Trophoblast cell (in vitro differentiated cells and primary cell): ENCODE results near the gene DDX19B.
"Not testable (repeated sequence)": the region's sequence is repeated elsewhere in the genome, so short reads cannot be mapped to it uniquely, and the experiment has no call there.

Source experiments
- DNase-seq, 2 donors: peaks; one replicate each; pipeline ENCODE4 v3.0.0-alpha.2; 2016
- H2AFZ ChIP-seq: 2 replicates; pipeline ENCODE4 v1.6.1; 2013; ENCODE audit warnings: low read length, moderate library complexity, mild to moderate bottlenecking; ENCODE audit not compliant: insufficient read depth, poor library complexity
- H2AK5ac ChIP-seq: 2 replicates; pipeline ENCODE4 v1.6.1; 2013; ENCODE audit warnings: mild to moderate bottlenecking, low read length
- H2BK120ac ChIP-seq: 2 replicates; pipeline ENCODE4 v1.6.1; 2013; ENCODE audit warnings: low read length, mild to moderate bottlenecking, moderate library complexity; ENCODE audit not compliant: insufficient read depth, poor library complexity
- H2BK12ac ChIP-seq: 2 replicates; pipeline ENCODE4 v1.6.1; 2013; ENCODE audit warnings: mild to moderate bottlenecking, low read length, moderate library complexity
- H2BK5ac ChIP-seq: 2 replicates; pipeline ENCODE4 v1.6.1; 2013; ENCODE audit warnings: low read length, low read depth, moderate library complexity, mild to moderate bottlenecking; ENCODE audit not compliant: poor library complexity
- H3K14ac ChIP-seq: 2 replicates; pipeline ENCODE4 v1.6.1; 2013; ENCODE audit warnings: mild to moderate bottlenecking, low read length
- H3K18ac ChIP-seq: 2 replicates; pipeline ENCODE4 v1.6.1; 2013; ENCODE audit warnings: mild to moderate bottlenecking, low read length
- H3K23ac ChIP-seq: 2 replicates; pipeline ENCODE4 v1.6.1; 2013; ENCODE audit warnings: low read length
- H3K27ac ChIP-seq: 2 replicates; pipeline ENCODE4 v1.5.1; 2013; ENCODE audit warnings: low read depth, mild to moderate bottlenecking, inconsistent platforms, low read length, moderate library complexity
- H3K27me3 ChIP-seq: 2 replicates; pipeline ENCODE4 v1.6.1; 2013; ENCODE audit warnings: inconsistent platforms, mild to moderate bottlenecking, low read length, moderate library complexity; ENCODE audit not compliant: insufficient read depth
- H3K36me3 ChIP-seq, 2 experiments: 1 replicate in 1 of 2; 2 replicates in 1 of 2; pipeline ENCODE4 v1.6.1; 2013; ENCODE audit warnings: low read length in 2 of 2, mild to moderate bottlenecking in 2 of 2, moderate library complexity in 1 of 2; ENCODE audit not compliant: insufficient read depth in 2 of 2, control insufficient read depth in 1 of 2
- H3K4ac ChIP-seq: 2 replicates; pipeline ENCODE4 v1.6.1; 2013; ENCODE audit warnings: low read depth, mild to moderate bottlenecking, low read length, moderate library complexity
- H3K4me1 ChIP-seq, 2 experiments: 1 replicate in 1 of 2; 2 replicates in 1 of 2; pipeline ENCODE4 v1.6.1; 2013; ENCODE audit warnings: low read length in 2 of 2, mild to moderate bottlenecking in 2 of 2, moderate library complexity in 1 of 2; ENCODE audit not compliant: insufficient read depth in 2 of 2, control insufficient read depth in 1 of 2
- H3K4me2 ChIP-seq: 2 replicates; pipeline ENCODE4 v1.6.1; 2013; ENCODE audit warnings: inconsistent platforms, mild to moderate bottlenecking, low read length, moderate library complexity
- H3K4me3 ChIP-seq: 2 replicates; pipeline ENCODE4 v1.5.1; 2013; ENCODE audit warnings: mild to moderate bottlenecking, low read depth, low read length, inconsistent platforms
- H3K79me1 ChIP-seq: one replicate; pipeline ENCODE4 v1.6.1; 2013; ENCODE audit warnings: low read length
- H3K79me2 ChIP-seq: 2 replicates; pipeline ENCODE4 v1.6.1; 2013; ENCODE audit warnings: low read length, mild to moderate bottlenecking; ENCODE audit not compliant: control insufficient read depth, insufficient read depth, poor library complexity
- H3K9ac ChIP-seq: 2 replicates; pipeline ENCODE4 v1.6.1; 2013; ENCODE audit warnings: mild to moderate bottlenecking, low read length
- H3K9me3 ChIP-seq: 2 replicates; pipeline ENCODE4 v1.6.1; 2013; ENCODE audit warnings: low read depth, mild to moderate bottlenecking, control low read depth, inconsistent platforms, low read length; ENCODE audit not compliant: insufficient read depth
- H4K12ac ChIP-seq: 2 replicates; pipeline ENCODE4 v1.6.1; 2013; ENCODE audit warnings: low read depth, mild to moderate bottlenecking, low read length, moderate library complexity
- H4K8ac ChIP-seq: 2 replicates; pipeline ENCODE4 v1.6.1; 2013; ENCODE audit warnings: low read depth, mild to moderate bottlenecking, low read length, moderate library complexity
- H4K91ac ChIP-seq: one replicate; pipeline ENCODE4 v1.6.1; 2013; ENCODE audit warnings: low read depth, mild to moderate bottlenecking, low read length, moderate library complexity
- WGBS: extraction: QIAGEN DNeasy Blood & Tissue Kit; methylation state at CpG from one replicate; pipeline ENCODE4 v1.1.7; 2013; ENCODE audit warnings: missing lambda C conversion rate; ENCODE audit not compliant: insufficient read length, insufficient coverage; ENCODE audit errors: extremely low coverage; 5-methylcytosine and 5-hydroxymethylcytosine counted together

Gene DDX19B

DNA sequence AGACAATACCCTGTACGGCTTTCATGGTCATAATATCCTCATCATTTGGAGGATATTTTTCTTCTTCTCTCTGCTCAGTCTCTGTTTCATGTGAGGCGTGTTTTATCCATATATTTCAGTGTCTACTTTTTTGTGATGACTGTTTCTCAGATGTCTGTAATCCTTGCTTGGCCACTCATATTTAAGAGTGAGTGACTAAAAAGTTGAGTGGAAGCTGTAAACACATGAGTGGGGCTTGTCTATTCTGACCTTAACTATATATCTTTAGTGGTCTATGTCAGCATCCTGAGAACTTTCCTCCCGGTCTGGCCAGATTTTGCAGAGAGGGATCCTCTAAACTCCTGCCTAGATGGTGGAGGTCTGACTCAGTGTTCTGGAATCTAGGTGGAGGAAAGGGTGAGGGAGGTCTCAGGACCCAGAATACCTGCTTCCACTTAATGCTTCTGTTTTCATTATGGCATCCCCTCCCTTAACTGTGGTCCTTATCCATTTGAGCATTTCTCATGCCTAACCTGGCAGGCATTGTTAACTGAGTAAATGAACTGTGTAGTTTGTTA, 6.0 kb downstream of the DDX19B start:
- Histone ChIP-seq H3K9me3 (no peaks in the 10 kb centered on the region), H3K4me3 (no peak overlapping the region), H2AFZ (no peak overlapping the region), H3K4me2 (no peak overlapping the region), H3K23ac (no peak overlapping the region), H2BK5ac (no peak overlapping the region), H2BK120ac (no peak overlapping the region), H3K4ac (no peak overlapping the region), H3K9ac (no peak overlapping the region), H4K12ac (no peak overlapping the region), H2AK5ac (no peak overlapping the region), H2BK12ac (no peak overlapping the region), H3K27ac (no peak overlapping the region), H3K79me1 (no peaks in the 10 kb centered on the region), H4K91ac (no peak overlapping the region), H4K8ac (no peak overlapping the region), H3K79me2 (peaks cover 2% of the 10 kb centered on the region), H3K4me1 (peaks cover 0 to 4% of the 10 kb centered on the region in 2 experiments), H3K27me3 (no peaks in the 10 kb centered on the region), H3K36me3 (peaks cover 2 to 4% of the 10 kb centered on the region in 2 experiments), H3K18ac (no peak overlapping the region), H3K14ac (no peak overlapping the region)
- peak in 1 of 2 donors; percentile 30 for DNase-seq
- WGBS, result no CpG with 5 or more reads among the region's 3 CpGs

DNA sequence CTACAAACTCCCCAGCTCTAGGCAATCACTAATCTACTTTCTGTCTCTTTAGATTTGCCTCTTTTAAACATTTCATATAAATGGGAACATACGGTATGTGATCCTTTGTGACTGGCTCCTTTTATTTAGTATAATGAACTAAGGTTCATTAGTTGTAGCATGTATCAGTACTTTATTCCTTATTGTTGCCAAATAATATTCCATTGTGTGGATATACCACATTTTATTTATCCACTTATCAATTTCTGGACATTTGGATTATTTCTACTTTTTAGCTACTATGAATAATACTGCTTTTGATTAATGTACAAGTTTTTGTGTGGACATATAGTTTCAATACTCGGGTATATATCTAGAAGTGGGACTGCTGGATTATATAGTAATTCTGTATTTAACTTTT, 7.9 kb downstream of the DDX19B start:
- H2AK5ac ChIP-seq, result no peak overlapping the region
- DNase-seq, result no peak
- no peaks in the 10 kb centered on the region for H3K79me2 ChIP-seq
- H3K18ac ChIP-seq, result no peak overlapping the region
- no peaks in the 10 kb centered on the region for H3K9me3 ChIP-seq
- no peak overlapping the region for H4K12ac ChIP-seq
- H3K4me2 ChIP-seq, result no peak overlapping the region
- H2AFZ ChIP-seq, result no peak overlapping the region
- no peak overlapping the region for H3K4me3 ChIP-seq
- H3K4me1 ChIP-seq, result peaks cover 0 to 4% of the 10 kb centered on the region in 2 experiments
- H4K91ac ChIP-seq, result no peak overlapping the region
- H2BK120ac ChIP-seq, result no peak overlapping the region
- no CpG with 5 or more reads among the region's 2 CpGs for WGBS
- H3K36me3 ChIP-seq, result peaks cover 0 to 2% of the 10 kb centered on the region in 2 experiments
- H2BK12ac ChIP-seq, result no peak overlapping the region
- no peak overlapping the region for H3K14ac ChIP-seq
- H3K4ac ChIP-seq, result no peak overlapping the region
- no peak overlapping the region for H3K27ac ChIP-seq
- H3K9ac ChIP-seq, result no peak overlapping the region
- H3K79me1 ChIP-seq, result no peaks in the 10 kb centered on the region
- no peak overlapping the region for H4K8ac ChIP-seq
- no peak overlapping the region for H2BK5ac ChIP-seq
- H3K27me3 ChIP-seq, result no peaks in the 10 kb centered on the region
- no peak overlapping the region for H3K23ac ChIP-seq

DNA sequence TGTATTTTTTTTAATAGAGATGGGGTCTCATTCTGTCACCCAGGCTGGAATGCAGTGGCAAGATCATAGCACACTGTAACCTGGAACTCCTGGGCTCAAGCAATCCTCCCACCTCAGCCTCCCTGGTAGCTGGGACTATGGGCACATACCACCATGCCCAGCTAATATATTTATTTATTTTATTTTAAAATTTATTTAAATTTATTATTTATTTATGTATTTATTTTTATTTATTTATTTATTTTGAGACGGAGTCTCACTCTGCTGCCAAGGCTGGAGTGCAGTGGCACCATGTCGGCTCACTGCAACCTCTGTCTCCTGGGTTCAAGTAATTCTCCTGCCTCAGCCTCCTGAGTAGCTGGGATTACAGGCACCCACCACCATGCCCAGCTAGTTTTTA, 8.7 kb downstream of the DDX19B start:
- not testable (repeated sequence) for H4K91ac ChIP-seq, H3K18ac ChIP-seq, DNase-seq, H3K14ac ChIP-seq, H2AK5ac ChIP-seq, H3K9ac ChIP-seq, H3K4me3 ChIP-seq, H2BK5ac ChIP-seq, H3K9me3 ChIP-seq, H2BK12ac ChIP-seq, H3K27me3 ChIP-seq, H3K79me1 ChIP-seq, H2BK120ac ChIP-seq, H4K12ac ChIP-seq, H3K4me2 ChIP-seq, H2AFZ ChIP-seq, H3K36me3 ChIP-seq, H3K4me1 ChIP-seq, H3K79me2 ChIP-seq, H3K4ac ChIP-seq, H3K23ac ChIP-seq, H3K27ac ChIP-seq, H4K8ac ChIP-seq
- no CpG with 5 or more reads among the region's 2 CpGs for WGBS

DNA sequence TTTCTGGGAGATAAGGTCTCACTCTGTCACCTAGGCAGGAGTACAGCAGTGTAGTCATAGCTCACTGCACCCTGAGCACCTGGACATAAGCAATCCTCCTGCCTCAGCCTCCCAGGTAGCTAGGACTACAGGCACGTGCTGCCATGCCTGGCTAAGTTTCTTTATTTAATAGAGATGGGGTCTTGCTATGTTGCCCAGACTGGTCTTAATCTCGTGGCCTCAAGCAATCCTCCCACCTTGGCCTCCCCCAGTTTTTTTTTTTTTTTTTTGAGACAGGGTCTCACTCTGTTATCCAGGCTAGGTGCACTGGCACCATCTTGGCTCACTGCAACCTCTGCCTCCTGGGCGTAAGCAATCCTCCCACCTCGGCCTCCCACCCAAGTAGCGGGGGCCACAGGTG, 21.1 kb downstream of the DDX19B start:
- Histone ChIP-seq H4K8ac (no peak overlapping the region), H2AK5ac (no peak overlapping the region), H3K18ac (no peak overlapping the region), H3K9ac (no peak overlapping the region), H3K79me2 (no peaks in the 10 kb centered on the region), H3K4me3 (no peak overlapping the region), H4K91ac (no peak overlapping the region), H3K23ac (no peak overlapping the region), H3K14ac (no peak overlapping the region), H3K79me1 (no peaks in the 10 kb centered on the region), H2AFZ (no peak overlapping the region), H3K4me1 (no peaks in the 10 kb centered on the region), H3K4me2 (no peak overlapping the region), H2BK120ac (no peak overlapping the region), H2BK5ac (no peak overlapping the region), H3K27ac (no peak overlapping the region), H3K4ac (no peak overlapping the region), H2BK12ac (no peak overlapping the region), H3K9me3 (peaks cover 2% of the 10 kb centered on the region), H3K36me3 (peaks cover 34 to 48% of the 10 kb centered on the region in 2 experiments), H3K27me3 (no peaks in the 10 kb centered on the region), H4K12ac (no peak overlapping the region)
- WGBS, result no CpG with 5 or more reads among the region's 5 CpGs
- no peak for DNase-seq
